Tongue (tissue), 2 donors: ENCODE measurements around the gene YJEFN3. TPM values are rescaled to one million over a fixed set of nuclear protein-coding genes. Genes with fewer than 3 reads are reported as not detected.

Source experiments
- DNase-seq: peaks from one replicate; pipeline ENCODE4 v3.0.0-alpha.2; 2015
- total RNA-seq: library from RNA; depleted of rRNA; stranded (reverse); fragments of >200 nt; gene quantifications from one replicate; pipeline ENCODE4 v1.2.3, GENCODE V29; 2014

Gene YJEFN3
- total RNA-seq, 1 donor from 2014 or later: 0.62 TPM

DNA sequence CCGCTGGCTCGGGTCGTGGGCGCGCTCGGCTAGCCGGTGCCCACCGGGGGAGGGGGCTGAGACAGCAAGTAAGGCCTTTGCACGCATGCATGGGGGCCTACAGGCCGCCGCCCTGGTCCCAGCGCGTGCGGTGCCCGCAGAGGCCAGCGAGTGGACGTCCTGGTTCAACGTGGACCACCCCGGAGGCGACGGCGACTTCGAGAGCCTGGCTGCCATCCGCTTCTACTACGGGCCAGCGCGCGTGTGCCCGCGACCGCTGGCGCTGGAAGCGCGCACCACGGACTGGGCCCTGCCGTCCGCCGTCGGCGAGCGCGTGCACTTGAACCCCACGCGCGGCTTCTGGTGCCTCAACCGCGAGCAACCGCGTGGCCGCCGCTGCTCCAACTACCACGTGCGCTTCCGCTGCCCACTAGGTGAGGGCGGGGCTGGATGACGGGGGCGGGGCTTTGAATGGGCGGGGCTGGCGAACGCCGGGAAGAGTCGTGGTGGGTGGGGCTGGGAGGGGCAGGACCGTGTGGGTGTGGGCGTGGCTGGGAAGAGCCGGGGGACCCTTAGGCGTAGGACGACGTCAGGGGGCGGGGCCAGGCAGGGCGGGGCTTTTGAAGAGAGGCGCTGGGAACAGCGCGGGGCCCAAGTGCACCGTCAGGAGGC lies 11.5 kb downstream of the YJEFN3 start:
- DNase-seq: peak; percentile 87

DNA sequence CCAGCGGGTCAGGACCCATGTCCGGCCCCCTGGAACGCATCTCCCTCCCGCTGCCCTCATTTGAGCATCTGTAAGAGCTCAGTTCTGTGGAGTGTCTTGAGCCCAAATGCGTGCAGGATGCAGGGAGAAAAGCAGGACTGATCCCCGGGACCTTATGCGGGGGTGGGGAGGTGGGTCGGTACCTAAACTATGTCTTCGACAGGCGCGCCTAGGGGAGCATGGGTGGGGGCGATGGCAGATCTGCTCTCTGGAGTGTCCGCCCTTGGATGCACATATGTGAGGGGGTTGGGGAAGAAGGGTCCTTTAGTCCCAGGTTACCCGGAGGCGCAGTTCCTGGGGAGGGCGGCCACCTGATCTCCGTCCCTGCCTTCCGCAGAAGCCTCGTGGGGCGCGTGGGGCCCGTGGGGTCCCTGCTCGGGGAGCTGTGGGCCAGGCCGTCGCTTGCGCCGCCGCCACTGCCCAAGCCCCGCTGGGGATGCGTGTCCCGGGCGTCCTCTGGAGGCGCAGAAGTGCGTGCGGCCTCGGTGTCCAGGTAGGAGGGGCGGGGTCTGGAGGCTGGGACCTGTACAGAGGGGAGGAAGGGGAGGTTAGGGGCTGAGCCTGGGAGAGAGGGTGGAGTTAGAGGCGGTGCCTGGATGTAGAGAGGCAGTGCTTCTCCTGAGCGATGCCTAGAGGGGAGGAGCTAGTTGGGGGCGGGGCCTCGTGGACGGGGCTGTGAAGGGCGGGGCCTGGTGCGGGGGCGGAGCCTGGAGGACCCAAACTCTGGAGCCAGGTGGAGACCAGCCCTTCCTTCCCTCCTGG lies 12.2 kb downstream of the YJEFN3 start:
- DNase-seq: peak; percentile 53

DNA sequence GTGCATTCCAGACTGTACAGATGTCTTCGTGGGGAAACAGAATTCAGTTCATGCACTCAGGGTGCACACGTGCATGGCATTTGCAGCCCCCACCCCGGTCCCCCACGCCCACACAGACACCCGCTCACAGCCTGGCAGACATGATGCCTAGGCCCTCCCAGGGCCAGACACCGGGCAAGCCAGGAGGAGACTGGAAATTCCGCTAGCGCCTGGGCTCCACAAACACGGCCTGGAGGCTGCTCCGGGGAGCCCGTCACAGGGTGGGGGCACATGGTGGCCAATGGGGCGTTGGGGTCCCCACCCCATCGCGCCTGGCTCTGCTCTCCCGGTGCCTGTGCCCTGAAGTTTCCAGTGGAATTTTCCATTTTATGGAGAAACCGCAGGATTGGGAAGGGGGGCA lies 12.9 kb downstream of the YJEFN3 start:
- DNase-seq: no peak

DNA sequence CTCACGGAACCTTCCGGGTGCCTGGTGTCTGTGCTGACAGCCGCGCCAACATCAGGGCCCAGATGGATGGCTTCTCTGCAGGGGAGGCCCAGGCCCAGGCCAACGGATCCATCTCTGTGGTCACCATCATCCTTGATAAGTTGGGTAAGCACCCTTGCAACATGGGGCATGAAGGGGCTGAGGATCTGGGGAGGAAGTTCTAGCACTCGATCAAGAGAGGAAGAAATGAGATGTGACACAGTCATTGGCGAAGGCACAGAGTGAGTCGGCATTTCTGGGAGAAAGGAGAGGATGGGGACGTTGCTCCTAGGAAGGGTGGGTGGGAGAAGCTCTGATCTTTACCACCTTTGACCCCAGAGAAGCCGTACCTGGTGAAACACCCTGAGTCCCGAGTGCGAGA lies 13.8 kb downstream of the YJEFN3 start:
- no peak for DNase-seq

DNA sequence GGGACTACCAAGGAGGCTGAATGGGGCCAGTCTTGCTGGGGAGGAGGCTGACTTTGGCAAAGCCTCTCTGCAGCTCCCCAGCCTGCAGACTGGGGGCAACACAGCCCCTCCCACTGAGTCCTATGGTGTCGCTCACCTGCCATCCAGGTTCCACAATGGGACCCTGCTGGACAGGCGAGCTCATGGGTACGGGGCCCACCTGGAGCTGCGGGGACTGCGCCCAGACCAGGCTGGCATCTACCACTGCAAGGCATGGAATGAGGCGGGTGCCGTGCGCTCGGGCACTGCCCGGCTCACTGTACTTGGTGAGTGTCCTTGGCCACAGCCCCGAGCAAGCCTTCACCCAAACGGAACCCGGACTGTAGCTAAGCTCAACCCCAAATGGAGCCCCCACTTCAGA lies 14.4 kb downstream of the YJEFN3 start:
- no peak for DNase-seq

DNA sequence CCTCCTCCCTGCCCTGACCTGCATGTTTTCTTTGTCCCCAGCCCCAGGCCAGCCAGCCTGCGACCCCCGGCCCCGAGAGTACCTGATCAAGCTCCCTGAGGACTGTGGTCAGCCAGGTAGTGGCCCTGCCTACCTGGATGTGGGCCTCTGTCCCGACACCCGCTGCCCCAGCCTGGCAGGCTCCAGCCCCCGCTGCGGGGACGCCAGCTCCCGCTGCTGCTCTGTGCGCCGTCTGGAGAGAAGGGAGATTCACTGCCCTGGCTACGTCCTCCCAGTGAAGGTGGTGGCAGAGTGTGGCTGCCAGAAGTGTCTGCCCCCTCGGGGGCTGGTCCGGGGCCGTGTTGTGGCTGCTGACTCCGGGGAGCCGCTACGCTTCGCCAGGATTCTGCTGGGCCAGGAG lies 14.9 kb downstream of the YJEFN3 start:
- no peak for DNase-seq

DNA sequence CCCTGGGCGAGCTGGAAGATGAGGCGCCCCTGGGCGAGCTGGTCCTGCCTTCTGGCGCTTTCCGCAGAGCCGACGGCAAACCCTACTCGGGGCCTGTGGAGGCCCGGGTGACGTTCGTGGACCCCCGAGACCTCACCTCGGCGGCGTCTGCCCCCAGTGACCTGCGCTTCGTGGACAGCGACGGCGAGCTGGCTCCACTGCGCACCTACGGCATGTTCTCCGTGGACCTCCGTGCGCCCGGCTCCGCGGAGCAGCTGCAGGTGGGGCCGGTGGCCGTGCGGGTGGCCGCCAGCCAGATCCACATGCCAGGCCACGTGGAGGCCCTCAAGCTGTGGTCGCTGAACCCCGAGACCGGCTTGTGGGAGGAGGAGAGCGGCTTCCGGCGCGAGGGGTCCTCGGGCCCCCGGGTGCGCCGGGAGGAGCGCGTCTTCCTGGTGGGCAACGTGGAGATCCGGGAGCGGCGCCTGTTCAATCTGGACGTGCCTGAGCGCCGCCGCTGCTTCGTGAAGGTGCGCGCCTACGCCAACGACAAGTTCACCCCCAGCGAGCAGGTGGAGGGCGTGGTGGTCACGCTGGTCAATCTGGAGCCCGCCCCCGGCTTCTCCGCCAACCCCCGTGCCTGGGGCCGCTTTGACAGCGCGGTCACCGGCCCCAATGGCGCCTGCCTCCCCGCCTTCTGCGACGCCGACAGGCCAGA lies 15.7 kb downstream of the YJEFN3 start:
- no peak for DNase-seq

DNA sequence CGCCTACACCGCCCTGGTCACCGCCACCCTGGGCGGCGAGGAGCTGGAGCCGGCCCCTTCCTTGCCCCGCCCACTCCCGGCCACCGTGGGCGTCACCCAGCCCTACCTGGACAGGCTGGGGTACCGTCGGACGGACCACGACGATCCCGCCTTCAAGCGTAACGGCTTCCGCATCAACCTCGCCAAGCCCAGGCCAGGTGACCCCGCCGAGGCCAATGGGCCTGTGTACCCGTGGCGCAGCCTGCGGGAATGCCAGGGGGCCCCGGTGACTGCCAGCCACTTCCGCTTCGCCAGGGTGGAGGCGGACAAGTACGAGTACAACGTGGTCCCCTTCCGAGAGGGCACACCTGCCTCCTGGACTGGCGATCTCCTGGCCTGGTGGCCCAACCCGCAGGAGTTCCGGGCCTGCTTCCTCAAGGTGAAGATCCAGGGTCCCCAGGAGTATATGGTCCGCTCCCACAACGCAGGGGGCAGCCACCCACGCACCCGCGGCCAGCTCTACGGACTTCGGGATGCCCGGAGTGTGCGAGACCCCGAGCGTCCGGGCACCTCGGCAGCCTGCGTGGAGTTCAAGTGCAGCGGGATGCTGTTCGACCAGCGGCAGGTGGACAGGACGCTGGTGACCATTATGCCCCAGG lies 16.4 kb downstream of the YJEFN3 start:
- no peak for DNase-seq

DNA sequence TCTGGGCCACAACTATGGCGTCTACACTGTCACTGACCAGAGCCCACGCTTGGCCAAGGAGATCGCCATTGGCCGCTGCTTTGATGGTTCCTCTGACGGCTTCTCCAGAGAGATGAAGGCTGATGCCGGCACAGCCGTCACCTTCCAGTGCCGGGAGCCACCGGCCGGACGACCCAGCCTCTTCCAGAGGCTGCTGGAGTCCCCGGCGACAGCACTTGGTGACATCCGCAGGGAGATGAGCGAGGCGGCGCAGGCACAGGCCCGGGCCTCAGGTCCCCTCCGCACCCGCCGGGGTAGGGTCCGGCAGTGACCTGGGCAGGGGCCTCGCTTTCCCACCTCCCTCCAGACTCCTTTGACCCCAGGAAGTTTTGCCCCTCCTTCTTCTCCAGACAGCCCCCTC lies 17.0 kb downstream of the YJEFN3 start:
- no peak for DNase-seq

DNA sequence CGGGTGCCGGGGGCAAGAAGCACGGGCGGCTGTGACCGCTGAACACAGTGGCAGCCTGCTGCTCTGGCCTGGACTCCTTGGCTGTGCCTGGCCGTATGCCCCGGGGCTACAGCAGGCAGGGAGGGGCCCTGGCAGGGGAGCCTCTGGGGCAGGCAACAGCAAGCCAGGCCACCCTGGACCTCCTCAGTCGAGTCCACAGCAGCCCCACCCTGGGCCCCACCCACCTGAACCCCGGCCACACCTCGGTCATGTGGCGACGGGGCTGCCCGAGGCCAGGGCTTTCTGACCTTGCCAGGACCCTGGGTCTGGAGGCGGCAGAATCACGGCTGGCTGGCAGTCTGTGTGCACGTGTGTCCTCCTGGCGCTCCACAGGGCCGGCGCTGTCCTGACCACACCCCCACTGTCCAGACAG lies 18.0 kb downstream of the YJEFN3 start:
- no peak for DNase-seq

DNA sequence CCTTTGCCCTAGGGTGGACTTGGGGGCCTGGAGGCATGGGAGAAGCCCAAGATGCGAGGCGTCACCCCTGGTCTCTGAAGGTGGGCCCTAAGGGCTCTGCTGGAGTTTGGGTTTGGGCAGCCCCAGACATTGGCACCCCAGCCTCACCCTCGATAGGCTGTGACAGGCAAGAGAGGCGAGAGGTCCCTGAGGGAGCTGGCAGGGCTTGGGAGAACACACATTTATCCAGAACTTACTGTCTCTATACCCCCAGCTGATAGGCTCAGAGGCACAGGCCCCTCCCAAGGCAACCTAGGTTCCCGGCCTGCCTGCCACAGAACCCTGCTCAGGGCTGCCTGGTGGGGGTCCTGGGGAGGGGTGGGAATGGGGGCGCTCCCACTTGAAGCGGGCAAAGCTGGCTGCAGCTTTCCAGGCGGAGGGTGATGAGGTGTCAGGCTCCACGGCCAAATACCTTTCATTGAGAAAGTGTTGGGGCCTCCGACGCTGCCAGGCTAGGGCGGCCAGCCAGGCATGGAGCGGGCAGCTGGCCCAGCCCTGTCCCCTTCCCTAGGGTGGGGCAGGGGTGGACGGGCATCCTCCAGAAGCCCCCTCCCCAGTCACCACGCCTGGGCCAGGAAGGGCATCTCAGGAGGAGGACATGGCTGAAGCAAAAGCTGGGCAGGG lies 19.1 kb downstream of the YJEFN3 start:
- no peak for DNase-seq

DNA sequence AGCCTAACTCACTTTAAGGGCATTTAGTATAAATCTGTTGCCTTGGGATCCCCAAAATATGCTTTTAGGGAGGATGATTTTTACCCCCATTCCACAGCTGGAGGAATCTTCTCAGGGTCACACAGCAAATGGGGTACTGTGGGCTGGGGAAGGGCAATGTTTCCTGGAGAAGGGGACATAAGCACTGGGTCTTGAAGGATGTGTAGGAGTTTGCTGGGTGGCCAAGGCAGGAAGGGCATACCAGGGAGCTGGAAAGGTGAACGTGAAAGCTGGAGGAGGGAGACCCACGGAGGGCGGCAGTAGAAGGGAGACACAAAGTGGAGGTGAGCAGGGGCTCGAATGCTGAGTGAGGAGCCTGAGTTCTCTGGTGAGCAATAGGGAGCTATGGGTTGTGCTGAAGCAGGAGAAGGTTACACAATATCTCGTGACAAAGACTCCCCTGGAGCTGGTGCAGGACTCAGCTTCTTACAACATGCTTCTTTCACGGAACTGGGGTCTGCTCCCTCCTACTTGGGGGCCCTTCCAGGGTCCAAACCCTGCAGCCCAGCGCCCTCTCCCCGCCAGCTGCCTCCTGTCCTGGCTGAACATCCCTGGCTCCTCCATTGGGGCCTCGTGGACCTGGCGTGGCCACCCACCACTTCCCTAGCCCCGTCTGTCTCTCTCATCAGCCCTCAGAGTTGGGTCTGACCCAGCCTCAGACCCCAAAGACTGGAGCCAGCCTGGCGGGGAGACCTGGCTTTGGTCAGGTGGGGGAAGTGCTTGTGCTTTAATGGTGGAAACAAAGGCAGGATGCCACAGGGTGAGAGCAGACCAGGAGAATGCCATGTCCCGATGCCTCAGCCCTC lies 20.4 kb downstream of the YJEFN3 start:
- no peak for DNase-seq

DNA sequence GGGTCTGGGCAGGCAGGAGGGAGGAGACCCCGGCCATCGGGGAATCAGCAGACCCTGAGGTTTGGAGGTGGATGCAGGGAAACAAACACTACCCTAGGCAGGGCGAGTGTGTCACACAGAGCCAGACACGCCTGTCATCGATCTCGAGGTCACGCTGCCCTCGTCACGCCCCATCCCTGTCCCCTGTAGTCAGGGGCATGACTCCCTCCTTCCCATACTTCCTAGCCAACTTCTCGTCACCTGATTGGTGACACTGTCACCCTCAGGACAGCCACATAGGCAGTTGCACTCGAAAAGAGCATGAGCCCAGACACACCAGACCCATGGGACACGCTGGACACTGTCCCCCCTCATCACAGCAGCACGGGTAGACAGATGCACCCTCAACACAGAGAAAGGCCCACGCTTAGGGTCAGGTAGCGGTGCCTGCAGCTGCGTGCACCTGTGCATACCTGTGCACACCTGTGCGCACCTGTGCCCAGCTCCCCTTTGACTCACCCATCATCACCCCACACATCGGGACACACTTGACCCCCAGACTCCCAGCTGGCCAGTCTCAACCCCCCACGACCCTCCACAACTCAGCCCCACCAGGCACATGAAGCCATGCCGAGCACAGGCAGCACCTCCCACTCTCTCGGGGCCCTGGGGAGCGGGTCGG lies 21.2 kb downstream of the YJEFN3 start:
- no peak for DNase-seq

DNA sequence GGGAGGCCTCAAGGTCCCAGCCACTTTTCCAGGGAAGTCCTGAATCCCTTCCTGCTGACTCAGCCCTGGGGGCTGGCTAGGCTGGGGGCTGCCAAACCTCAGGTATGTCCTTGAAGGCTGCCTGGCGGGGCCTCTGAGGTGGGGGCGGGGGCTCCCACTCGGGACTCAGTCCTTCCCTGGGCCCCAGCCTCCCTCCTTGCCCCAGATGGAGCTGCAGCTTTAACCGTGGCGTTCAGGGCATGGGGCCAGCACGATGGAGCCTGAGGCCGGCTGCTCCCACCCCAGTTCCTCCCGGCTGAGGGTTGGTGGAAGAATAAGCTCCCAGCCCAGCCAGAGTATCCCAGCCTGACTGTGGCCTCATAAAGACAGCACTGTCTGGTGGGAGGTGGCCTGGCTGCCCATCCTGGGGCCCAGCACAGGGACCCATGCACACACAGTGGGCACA lies 21.8 kb downstream of the YJEFN3 start:
- DNase-seq: no peak

DNA sequence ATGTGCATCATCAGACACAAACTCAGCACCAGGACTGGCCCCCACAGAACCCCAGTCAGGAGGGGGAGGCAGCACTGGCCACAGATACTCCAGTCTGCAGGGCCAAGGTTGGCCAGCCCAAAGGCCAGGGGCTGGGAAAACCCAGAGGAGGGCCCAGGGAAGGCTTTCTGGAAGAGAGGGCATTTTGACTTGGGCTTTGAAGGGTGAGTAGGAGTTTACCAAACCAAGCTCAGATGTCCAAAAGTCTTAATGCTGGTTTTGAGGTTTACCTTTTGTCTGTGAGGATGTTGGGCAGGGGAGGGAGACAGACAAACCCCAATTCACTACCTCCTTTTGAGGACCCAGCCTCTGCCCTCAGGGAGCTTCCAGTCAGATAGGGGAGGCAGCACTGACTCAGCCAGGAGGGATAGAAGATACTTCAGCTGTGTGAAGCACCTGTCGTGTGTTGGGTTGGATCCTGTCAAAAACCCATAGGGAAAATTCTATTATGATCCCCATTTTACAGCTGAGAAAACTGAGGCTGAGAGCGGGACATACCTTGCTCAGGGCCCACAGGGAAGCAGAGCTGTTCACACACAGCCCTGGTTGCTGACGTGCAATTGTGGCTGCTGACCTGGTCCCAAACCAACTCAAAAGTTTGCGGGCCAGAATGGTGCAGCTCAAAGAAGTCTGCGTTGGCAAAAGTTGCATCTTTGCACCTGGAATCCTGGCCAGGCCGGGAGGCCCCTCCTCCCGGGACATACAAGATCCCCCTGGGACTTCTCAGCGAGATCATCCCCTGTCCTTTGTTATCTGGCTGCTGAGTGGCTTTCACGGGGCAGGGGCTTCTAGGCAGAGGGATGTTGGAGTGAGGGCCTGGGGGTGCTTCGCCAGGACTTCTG lies 22.5 kb downstream of the YJEFN3 start:
- no peak for DNase-seq

DNA sequence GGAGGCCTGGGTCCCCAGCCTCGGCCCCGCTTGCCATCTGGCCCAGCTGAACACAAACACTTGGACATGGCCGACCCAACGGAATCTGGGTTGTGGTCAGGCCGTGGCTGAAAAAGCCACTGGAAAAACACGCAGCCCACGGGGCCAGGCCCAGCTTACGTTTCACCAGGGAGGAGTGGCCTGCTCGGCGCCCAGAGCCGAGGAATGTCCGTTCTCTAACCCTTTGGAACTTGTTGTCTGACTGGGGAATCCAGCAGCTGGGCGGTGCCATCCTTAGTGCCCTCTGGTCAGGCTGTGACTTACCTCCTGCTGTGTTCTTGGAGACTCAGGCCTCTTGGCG lies 23.1 kb downstream of the YJEFN3 start:
- no peak for DNase-seq

DNA sequence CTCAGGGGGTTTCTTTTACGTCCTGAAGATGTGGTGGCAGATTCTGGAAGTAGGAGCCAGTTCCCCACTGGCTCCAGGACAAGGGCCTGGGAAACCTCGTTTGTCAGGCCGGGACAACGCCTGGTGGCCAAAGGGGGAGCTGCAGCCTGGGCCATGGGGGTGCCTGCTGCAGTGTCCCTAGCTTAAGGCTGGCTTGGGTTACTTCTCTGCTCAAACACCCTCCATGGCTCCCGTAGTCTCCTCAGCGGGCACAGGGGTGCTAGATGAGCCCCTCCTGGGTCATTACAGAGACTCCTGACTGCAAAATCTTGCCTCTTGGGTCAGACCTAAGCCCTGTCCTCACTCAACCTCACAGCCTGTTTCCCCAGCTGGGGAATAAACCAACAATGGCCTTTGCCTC lies 24.1 kb downstream of the YJEFN3 start:
- no peak for DNase-seq

DNA sequence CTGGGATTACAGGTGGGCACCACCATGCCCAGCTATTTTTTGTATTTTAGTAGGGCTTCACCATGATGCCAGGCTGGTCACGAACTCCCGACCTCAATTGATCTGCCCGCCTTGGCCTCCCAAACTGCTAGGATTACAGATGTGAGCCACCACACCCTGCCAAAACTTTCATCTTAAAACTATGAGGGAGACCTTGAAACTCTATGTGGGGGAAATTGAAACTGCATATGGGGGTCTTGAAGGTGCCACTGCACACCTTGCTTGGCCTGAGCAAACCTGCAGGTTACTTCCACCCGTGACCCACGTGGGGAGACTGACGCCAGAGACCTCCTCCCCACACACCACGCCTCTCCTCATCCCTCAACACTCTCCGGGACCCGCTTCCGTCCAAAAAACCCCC lies 25.0 kb downstream of the YJEFN3 start:
- no peak for DNase-seq

DNA sequence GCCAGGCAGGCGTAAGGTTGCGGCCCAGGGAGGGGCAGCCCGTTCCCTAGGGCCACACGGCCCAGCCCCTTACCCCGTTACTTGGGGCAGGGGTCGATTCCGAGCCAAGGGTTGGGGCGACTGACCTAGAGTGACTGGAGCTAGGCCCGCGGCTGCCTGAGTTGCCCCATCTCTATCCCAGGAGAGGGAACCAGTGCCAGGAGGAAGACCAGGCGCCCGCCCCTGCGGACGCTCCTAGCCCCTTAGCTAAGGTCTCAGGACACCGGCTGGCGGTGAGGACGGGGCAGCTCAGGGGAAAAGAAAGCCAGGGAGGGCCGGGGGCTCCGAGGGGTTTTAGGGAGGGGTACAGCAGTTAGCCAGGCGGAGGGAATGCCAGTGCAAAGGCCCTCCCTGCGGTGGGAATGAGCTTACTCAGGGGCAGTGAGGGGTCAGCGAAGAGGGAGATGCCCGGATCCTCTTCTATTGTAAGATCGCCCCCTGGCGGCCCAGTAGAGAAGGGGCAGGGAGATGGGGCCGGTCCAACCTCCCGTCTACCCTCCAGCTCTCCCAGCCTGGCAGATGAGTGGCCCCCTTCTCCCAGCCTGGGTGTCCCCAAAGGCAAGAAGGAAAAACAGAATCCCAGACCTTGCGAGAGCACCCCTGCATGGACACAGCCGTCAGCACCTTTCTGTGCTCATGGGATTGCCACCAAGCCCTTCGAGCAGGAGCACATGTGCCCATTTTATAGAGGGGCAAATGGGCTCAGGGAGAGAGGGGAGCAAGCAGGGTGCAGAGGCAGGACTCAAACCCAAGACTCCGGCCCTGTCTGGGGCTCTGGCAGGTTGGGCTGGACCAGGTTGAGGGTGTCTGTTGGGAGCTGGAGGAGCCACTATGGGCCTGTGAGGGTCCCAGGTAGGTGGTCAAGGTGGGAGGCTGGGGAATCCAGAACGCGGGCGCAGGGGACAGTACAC lies 25.6 kb downstream of the YJEFN3 start:
- no peak for DNase-seq
